ENCODE data around the gene SLC36A4.
"Not testable (repeated sequence)": the region's sequence is repeated elsewhere in the genome, so short reads cannot be mapped to it uniquely, and the experiment has no call there.

The SLC36A4 gene

DNA sequence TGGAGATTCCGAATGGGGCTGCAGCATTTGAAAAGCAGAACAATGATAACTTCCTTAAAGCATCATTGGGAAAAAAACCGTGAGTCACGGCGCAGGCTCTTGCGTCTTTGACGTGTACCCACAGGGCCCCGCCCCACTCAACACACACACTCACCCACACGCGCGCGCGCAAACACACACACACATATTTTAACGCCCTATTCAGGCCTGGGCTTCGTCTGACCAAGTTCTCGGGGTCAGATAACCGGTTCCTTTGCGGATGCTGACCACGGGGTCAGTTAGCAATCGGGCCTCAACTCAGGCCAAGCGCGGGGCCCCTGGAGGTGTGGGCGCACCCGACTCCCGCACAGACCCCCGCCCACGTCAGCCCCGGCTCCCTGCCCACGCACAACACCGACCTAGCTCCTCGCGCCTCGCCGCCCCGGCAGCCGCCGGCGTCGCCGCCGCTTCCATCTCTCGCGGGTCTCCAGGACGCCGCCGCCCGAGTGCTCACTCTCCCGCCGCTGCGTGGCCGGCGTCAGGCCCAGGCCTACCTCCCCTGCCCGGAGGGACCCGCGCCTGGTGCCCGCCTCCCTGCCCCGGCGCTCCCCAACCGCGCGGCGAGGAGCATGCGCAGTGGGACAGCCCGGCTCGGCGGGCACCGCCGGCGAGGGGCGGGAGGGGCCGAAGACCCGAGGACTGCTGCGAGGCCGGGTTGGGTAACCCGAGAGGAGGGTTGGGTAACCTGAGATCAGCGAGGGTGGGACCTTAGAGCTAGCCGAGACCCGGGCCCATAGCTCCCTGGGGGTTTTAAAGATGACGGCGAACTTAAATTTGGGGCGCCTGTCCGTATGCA is at the start of gene SLC36A4:
Gene SLC36A4, minus strand, starts transcription at position 612 of the 835 bp plus-strand sequence. Its CDS starts 159 bp downstream, at position 453.
- peak; percentile 96 for DNase-seq

DNA sequence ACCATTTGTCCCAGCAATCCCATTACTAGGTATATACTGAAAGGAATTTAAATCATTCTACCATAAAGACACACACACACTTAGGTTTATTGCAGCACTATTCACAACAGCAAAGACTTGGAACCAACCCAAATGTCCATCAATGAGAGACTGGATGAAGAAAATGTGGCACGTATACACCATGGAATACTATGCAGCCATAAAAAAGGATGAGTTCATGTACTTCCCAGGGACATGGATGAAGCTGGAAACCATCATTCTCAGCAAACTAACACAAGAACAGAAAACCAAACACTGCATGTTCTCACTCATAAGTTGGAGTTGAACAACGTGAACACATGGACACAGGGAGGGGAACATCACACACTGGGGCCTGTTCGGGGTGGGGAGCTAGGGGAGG is 49.0 kb upstream of the SLC36A4 start:
- DNase-seq = not testable (repeated sequence)

DNA sequence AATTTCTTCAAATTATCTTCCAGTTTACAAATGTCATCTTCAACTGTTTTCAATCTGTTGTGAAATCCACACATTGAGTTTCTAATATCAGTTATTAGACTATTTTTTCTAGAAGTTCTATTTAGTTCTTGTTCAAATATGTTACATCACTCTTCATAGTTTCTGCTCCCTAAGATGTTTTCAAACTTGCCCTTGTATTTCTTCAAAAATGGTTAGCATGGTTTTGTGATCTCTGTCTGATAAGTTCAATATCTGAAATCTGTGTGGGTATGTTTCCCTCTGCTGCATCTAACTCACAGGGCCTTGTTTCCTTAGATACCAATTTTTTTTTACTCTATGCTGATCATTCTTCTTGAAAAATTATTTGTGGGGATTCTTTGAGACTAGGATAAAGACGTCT is 46.2 kb upstream of the SLC36A4 start:
- no peak for DNase-seq

DNA sequence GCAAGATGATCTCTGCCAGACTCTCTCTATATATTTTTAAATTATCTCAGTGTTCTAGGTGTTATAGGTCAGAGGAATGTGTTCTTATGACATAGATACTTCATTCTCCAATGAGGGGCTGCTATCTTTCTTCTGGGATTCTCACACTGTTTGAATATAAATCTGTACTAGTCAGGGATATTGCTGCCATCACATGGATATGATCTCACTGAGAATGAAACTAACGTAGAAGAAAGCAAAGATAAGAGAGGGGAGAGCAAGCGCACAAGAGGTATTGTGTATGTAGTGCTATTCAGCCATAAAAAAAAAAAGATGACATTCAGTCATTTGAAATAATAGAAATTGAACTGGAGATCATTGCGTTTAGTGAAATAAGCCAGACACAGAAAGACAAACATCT is 42.2 kb upstream of the SLC36A4 start:
- DNase-seq = no peak

DNA sequence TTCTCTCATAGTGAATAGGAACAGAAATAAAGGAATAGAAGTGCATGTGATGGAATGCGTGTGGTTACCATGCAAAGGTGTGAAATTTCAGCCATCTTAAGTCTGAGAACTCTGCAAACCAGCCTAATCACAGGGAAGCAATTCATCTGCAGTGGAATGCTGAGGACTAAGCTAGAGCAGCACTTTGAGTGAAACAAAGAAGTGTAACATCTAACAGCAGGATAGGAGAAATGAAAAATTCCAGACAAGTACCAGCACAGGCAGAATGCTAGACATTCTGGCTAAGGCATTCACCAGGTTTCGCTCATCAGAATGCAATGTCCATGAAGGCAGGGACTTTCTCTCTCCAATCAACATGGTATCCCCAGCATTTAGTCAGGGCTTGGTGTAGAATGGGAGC is 41.2 kb upstream of the SLC36A4 start:
- DNase-seq = no peak

DNA sequence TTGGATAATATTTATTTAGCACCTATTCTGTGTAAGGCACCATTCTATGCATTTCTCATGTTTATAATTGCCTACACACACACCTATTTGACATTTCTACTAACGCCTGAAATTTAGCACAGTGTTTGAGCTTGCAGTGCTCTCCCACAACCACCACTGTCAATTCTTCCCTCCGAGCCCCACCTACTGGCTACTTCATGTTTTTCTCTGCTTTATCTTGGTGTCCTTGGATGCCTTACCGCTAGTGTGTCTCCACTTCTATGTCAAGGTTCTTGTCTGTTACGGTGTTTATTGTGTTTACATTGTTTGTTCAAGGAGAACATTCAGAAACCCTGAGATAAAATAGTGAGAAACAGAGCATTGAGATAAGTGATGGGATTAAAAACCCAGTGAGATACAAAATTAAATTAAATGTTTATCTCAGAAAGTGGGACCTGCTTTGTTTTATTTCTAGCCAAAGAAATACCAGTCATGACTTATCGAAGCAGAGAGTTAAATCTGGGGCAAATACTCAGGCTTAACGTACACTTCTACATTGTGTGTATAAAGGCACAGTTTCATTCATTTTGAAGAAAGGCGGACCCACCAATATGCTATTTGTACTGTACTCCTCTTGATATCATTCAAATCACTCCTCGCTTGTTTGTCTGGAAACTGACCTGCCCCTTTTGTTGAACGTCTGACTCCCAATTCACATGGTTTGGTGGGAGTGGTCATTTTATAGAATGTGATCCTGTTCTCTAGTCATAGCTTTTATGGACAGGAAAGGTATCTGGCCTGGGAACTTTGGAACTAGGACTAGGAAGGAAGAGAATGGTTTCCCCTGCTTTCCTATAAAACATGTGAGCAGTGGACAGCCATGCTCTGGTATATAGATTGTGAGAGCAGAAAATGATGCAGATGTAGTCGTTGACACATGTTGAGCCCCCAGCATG is 39.2 kb upstream of the SLC36A4 start:
- peak; percentile 29 for DNase-seq

DNA sequence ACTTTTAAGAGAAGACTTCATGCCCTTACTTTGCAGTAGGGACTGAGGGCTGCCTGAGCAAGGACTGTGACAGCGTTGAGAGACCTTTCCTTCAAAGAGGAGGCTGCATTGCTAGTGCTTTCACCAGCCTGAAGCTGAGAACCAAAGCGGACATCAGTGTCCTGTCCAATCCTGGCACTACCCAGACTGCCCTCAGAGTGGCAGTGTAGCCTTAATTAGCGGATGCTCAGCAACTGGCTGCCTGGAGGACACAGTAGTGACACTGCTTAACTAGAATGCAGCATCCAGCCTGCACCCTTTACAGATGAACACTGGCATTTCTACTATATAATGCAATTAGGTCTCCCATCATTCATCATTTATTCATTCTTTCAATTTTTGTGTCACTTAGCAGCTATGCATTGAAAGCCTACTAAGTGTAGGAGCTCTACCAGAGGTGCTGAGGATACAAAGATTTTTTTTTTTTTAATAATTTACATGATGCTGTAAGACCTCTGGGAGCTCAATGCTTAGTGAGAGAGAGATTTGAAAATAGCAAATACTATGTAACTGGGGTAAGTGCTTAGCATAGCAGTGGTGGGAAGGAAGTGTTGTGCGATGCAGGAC is 36.9 kb upstream of the SLC36A4 start:
- DNase-seq = peak; percentile 88

DNA sequence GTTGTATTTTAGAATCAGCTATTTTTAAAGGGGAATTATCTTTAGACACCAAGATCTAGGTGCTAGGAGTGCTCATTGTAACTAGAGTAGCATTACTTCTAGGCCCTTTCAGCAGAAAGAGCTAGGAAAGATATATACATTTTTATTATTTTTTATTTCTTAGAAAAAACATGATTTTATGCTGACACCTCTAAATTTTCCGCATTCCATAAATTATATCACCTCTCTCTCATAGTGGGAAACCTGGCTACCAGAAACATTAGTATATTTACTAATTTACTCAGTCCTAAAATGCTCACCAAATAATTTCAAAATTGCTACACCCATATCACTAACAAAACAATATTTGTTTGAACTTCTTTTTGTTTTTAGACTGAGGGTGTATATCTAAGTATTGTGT is 32.1 kb upstream of the SLC36A4 start:
- no peak for DNase-seq

DNA sequence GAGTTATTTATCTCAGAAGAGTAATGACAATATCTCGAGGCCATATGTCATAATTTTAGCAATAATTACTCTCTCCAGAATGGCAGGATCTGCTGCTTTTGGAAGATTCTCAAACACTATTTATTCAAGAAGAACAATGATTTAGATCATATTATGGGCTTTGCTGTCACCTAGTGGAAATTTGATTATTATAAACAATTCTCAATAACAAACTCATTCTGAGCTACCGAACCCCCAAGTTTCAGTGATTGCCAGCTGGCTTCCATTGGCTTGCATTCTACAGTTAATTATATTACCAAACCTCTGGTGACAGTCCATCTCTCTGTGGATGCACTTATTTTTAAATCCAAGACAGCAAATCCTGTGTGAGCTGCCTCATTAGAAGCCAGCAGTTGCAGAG is 27.9 kb upstream of the SLC36A4 start:
- DNase-seq = peak; percentile 98

DNA sequence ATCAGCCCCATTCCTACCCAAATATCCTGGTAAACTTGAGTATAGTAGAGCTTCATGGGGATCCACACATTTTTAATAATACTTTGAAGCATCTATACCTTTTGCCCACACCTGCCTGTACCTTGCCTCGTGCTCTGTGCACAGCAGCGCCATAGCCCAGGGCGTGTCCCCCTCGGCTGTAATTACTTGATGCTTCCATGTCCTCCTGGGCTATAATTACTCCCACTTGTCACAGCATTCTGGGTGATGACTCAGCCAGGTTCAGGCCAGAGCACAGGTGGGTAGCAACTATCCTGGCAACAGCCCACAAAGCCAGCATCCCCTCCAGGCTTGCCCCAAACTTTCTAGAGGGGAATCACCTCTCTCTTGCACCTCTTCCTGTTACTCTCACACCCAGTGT is 23.7 kb upstream of the SLC36A4 start:
- DNase-seq = peak; percentile 98

DNA sequence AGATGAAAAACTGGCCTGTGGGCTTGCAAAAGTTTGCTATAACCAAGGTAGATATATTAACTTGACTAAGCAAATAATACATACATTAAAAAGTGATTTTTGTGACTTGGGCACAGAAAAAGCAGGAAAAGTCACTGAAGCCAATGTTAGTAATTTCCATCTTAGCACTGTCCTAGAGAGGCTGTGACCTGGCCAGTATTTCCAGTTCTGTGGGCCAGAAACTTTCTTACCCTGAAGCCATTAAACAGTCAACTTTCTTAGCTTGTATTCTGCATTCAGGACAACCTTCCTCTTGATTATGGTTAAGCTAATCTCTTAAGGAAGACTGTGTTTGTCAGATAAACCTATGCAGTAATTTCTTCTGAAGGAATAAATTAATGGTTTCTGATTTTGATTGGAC is 22.3 kb upstream of the SLC36A4 start:
- no peak for DNase-seq

DNA sequence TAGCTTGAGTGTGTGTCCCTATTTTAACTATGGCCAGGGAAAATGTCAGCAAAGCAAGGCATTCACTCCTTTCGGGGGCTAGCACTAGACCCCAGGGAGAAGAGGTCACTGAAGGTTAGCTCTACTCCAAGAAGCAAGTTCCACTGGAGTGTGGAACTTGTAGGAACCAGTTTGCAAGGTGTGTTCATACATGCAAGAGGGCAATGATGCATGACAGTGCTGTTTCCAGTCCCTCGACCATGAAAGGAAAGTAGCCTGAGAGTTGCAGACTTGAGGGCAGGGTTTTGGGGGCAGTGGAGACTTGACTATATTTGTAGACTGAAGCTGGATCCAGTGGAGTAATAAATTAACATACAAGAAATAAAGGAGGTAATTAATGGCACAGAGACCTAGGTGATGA is 21.6 kb upstream of the SLC36A4 start:
- DNase-seq = peak; percentile 97

DNA sequence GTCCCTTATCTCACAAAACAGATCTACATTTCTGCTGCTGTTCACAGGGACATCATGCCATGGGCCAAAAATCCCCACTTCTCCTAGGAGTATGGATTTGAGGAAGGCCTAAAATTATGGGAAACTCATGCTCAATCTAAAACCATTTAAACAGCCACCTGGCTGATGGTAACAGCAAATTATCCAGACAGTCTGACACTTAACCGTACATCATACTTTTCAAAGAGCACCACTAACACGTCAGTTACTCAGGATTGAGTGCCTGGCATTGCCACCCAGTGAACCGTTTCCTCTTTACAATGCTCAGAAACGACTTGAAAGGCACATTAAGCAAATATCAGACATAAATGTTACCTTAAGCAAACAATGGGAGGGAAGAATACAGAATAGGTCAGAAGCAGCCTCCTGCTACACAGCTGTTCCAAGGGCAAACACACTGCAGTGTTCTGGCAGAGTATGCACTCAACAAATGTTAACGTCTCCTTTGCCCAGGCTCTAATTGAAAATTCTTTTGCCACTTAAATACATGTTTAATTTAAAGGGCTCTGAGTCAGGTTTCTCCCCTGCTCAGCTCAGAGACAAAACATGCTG is 18.8 kb upstream of the SLC36A4 start:
- peak; percentile 100 for DNase-seq

DNA sequence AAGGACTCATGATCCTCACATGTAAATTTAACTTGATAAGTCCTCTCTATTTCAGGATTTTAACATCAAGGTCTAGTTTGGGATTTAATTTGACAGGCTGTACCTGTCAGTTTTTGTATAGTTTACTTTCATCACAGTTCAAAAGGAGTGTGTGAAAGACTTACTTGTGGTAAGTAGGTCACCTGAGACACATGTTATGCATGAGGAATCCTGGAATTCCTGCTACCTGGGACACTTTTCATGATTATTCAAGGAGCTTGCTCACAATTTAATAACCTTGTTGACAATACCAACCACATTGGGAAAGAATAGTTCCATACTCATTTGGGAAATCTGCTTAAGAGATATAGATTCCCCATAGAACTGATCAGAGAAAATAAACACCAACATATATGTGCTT is 15.8 kb upstream of the SLC36A4 start:
- peak; percentile 61 for DNase-seq

DNA sequence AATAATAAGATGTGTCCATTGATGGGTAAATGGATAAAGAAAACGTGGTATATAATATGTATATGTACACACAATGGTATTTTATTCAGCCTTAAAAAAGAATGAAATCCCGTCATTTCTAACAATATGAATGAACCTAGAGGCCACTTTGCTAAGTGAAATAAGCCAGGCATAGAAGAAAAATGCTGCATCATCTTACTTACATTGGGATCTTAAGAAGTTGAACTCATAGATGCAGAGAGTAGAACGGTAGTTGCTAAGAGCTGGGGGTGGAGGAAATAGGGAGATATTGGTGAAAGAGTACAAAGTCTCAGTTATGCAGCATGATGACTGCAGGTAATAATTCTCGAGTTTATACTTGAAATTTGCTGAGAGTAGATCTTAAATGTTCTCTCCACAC is 14.3 kb upstream of the SLC36A4 start:
- peak; percentile 67 for DNase-seq

DNA sequence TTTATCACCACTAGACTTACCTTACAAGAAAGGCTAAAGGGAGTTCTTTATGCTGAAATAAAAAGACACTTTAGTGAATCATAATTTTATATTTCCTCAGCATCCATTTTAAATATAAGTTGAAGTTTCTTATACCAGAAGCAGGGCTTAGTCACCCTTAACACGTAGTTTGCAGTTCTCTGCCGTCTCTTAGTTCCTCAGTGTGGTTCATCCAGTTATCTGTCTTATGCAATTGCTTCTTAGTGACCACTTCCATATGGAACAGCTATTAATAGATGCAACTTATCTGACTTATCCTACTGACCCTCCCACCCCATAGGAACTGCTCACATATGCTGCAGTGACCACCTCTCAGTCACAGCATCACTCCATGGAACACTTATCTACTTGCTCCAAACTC is 11.7 kb upstream of the SLC36A4 start:
- no peak for DNase-seq

DNA sequence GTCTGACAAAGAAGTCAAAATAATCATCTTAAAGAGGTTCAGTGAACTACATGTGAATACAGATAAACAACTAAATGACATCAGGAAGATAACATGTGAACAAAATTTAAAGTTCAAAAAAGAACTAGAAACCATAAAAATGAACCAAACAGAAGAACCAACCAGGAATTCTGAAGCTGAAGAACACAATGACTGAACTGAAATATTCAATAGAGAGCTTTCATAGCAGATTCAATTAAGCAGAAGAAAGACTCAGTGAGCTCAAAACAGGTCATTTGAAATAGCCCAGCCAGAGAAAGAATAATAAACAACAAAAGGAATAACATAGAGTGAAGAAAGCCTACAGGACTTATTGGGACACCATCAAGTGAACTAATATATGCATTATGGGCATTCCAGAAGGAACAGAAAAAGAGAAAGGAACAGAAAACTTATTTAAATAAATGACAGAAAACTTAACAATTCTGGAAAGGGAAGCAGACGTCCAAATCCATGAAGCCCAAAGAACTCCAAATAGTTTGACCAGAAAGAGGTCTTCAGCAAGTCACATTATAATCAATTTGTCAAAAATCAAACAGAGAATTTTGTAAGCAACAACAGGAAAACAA is 11.0 kb upstream of the SLC36A4 start:
- DNase-seq = no peak

DNA sequence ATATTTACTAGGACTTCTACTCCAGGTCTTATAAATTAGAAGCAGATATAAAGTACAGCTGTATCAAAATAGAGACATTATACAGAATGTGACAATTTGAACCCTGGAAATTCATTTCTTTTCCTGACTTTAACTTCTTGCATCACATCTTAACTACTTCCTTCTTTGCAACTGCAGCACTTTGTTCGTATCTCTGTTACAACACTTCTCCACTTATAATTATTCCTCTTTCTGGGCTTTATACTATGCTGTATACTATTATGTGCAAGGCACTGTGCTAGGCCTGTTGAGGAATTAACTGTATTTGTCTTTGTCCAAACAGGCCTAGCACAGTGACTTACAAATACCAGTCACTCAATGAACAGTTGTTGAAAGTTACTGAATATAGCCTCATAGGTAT is 1.8 kb upstream of the SLC36A4 start:
- no peak for DNase-seq

DNA sequence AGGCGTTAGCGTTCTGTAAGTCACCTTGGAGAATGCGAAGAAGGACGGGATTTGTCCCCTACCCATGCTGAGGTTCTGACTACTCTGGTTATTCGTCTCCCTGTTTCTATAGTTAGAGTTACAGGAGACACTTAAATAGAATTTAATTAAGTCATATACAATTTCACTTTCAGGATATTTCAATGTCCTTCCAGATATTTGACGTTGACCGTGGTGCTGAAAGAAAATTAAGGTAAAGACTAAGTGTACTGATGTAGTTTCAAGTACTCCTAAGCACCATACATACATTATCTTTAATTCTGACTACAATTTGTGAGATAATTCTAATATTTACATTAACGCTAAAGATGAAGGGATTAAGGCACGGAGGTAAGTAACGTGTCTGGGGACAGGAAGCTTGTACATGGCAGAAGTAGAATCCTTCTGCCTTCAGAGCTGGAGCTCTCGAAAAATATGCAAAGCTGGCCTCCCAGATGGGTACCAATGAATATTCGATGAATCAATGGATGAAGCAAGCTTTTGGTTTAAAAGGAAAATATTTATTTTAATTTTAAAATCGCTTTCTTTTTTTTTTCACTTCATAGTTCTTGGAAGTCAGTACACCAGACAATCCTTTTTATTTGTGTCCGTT is 539 bp upstream of the SLC36A4 start:
- peak; percentile 85 for DNase-seq

DNA sequence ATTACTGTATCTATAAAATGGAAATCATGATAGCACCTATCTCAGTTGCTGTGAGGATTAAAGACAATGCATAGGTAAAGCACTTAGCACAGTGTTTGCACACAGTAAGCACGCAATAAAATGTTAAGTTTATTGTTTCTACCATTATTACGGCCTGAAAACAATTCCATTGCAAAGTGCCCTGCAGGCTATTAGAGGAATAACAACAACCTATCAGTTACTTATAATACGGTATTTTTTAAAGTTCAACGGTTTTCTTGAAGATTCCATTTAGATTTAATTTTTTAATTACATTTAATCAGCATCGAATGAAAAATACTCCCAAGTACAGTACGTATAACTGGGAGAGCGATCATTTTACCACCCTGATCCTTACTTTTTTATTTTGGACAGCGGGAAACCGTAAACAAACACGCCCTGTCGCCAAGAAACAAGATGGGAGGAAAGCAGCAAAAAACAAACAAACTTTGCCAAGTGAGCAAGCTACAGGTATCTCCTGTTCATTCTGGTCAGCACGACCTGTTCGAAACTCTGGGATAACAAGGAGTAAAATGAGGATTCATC is 893 bp downstream of the SLC36A4 start:
- DNase-seq = peak; percentile 86

DNA sequence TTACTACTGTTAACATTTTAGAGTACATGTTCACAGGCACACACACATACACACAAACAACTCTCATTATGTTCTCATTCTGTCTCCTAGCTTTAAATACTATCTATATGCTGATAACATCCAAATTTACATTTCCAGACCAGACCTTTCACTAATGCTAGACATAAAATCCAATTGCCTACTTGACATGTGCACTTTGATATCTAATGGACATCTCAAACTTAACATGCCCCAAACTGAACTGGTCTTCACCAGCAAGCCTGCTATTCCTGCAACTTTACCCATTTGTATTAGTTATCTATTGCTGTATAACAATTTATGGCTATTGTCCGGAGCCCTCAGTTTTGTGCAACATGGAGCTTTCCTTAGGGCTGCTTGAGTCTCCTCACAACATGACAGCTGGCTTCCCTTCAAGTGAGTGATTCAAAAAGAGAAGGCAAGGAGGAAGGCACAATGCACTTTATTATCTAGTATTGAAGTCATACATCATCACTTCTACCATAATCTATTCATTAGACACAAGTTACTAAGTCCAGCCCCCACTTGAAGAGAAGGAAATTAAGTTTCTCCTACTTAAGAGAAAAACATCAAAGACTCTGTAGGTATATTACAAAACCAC is 3.0 kb downstream of the SLC36A4 start:
- DNase-seq = peak; percentile 78
